ENCODE results near the gene JMJD7. TPM values are rescaled to one million over a fixed set of nuclear protein-coding genes. Genes with fewer than 3 reads are reported as not detected.

JMJD7 gene
- total RNA-seq, 4 donors from 2014 or later = 45.4 to 88.3 (median 60.9) TPM

GRCh38 chr15:41790169-41790568 lies 37.7 kb upstream of the JMJD7 start:
- no peak for TF ChIP-seq POLR2A (IDR thresholded peaks at IDR 0.05)
- TF ChIP-seq CTCF (IDR thresholded peaks at IDR 0.05) = no peak
- no peak for TF ChIP-seq POLR2AphosphoS5 (IDR thresholded peaks at IDR 0.05)
- no peak for TF ChIP-seq EP300 (IDR thresholded peaks at IDR 0.05)
- Histone ChIP-seq H3K27ac (peak overlapping the region; percentile 25), H3K36me3 (no peaks in the 10 kb centered on the region), H3K4me1 (peaks cover 76% of the 10 kb centered on the region), H3K4me3 (no peak overlapping the region), H3K27me3 (no peaks in the 10 kb centered on the region), H3K9me3 (no peaks in the 10 kb centered on the region)
- 51% methylated on average over 3 of the region's 3 CpGs for WGBS
- DNase-seq (ENCODE audit: low spot score in 2 of 2) = no peak

GRCh38 chr15:41790756-41791546 lies 36.9 kb upstream of the JMJD7 start:
- WGBS = 30% methylated on average over 5 of the region's 5 CpGs
- peaks cover 83% of the 10 kb centered on the region for H3K4me1 ChIP-seq

GRCh38 chr15:41791547-41791937 lies 36.4 kb upstream of the JMJD7 start:
- Histone ChIP-seq H3K4me1 (peaks cover 89% of the 10 kb centered on the region), H3K27me3 (no peaks in the 10 kb centered on the region), H3K9me3 (no peaks in the 10 kb centered on the region), H3K36me3 (no peaks in the 10 kb centered on the region), H3K4me3 (no peak overlapping the region), H3K27ac (peak overlapping the region; percentile 25)
- no peak for DNase-seq (ENCODE audit: low spot score in 2 of 2)
- WGBS = 83% methylated on average over 4 of the region's 4 CpGs
- TF ChIP-seq POLR2AphosphoS5 (IDR thresholded peaks at IDR 0.05) = no peak
- no peak for TF ChIP-seq CTCF (IDR thresholded peaks at IDR 0.05)
- TF ChIP-seq EP300 (IDR thresholded peaks at IDR 0.05) = no peak
- no peak for TF ChIP-seq POLR2A (IDR thresholded peaks at IDR 0.05)

More at GRCh38 chr15:41790756-41791546, 36.9 kb upstream of the JMJD7 start:
- TF ChIP-seq EP300 (IDR thresholded peaks at IDR 0.05) = no peak
- no peak for TF ChIP-seq POLR2A (IDR thresholded peaks at IDR 0.05)
- no peak for TF ChIP-seq CTCF (IDR thresholded peaks at IDR 0.05)
- no peak for TF ChIP-seq POLR2AphosphoS5 (IDR thresholded peaks at IDR 0.05)
- Histone ChIP-seq H3K36me3 (no peaks in the 10 kb centered on the region), H3K27ac (peak overlapping the region; percentile 25), H3K27me3 (no peaks in the 10 kb centered on the region), H3K4me3 (no peak overlapping the region), H3K9me3 (no peaks in the 10 kb centered on the region)
- no peak for DNase-seq (ENCODE audit: low spot score in 2 of 2)

GRCh38 chr15:41792000-41792637 lies 35.8 kb upstream of the JMJD7 start:
- H3K9me3 ChIP-seq = no peaks in the 10 kb centered on the region
- no peaks in the 10 kb centered on the region for H3K36me3 ChIP-seq
- no peaks in the 10 kb centered on the region for H3K27me3 ChIP-seq
- 74% methylated on average over 5 of the region's 5 CpGs for WGBS
- TF ChIP-seq EP300 (IDR thresholded peaks at IDR 0.05) (no peak), CTCF (IDR thresholded peaks at IDR 0.05) (no peak), POLR2A (IDR thresholded peaks at IDR 0.05) (no peak), POLR2AphosphoS5 (IDR thresholded peaks at IDR 0.05) (no peak)
- H3K4me1 ChIP-seq = peaks cover 92% of the 10 kb centered on the region
- no peak overlapping the region for H3K27ac ChIP-seq
- H3K4me3 ChIP-seq = no peak overlapping the region
- no peak for DNase-seq (ENCODE audit: low spot score in 2 of 2)

- TF ChIP-seq CTCF (IDR thresholded peaks at IDR 0.05) (no peak), EP300 (IDR thresholded peaks at IDR 0.05) (no peak), POLR2AphosphoS5 (IDR thresholded peaks at IDR 0.05) (no peak), POLR2A (IDR thresholded peaks at IDR 0.05) (no peak)
- Histone ChIP-seq H3K27ac (peak overlapping the region; percentile 54), H3K27me3 (no peaks in the 10 kb centered on the region), H3K36me3 (no peaks in the 10 kb centered on the region), H3K9me3 (no peaks in the 10 kb centered on the region), H3K4me3 (no peak overlapping the region), H3K4me1 (peaks cover 85% of the 10 kb centered on the region)
- no peak for DNase-seq (ENCODE audit: low spot score in 2 of 2)
- 33% methylated on average over 4 of the region's 4 CpGs for WGBS
Observed at GRCh38 chr15:41794081-41794480, 33.8 kb upstream of the JMJD7 start.
